Stimulated activated CD8-positive, alpha-beta memory T cell treated with anti-CD3 and anti-CD28 coated beads, Interleukin-2, amount 100 ng/mL, for 1 hour (primary cell): Measurements from ENCODE around the gene ACAD9.
"Not testable (repeated sequence)": the region's sequence is repeated elsewhere in the genome, so short reads cannot be mapped to it uniquely, and the experiment has no call there.

Experiments
- DNase-seq, 2 donors: peaks; one replicate each; pipeline ENCODE4 v3.0.0-alpha.2; 2020; ENCODE audit warnings: low read depth in 2 of 2

ACAD9 gene

DNA sequence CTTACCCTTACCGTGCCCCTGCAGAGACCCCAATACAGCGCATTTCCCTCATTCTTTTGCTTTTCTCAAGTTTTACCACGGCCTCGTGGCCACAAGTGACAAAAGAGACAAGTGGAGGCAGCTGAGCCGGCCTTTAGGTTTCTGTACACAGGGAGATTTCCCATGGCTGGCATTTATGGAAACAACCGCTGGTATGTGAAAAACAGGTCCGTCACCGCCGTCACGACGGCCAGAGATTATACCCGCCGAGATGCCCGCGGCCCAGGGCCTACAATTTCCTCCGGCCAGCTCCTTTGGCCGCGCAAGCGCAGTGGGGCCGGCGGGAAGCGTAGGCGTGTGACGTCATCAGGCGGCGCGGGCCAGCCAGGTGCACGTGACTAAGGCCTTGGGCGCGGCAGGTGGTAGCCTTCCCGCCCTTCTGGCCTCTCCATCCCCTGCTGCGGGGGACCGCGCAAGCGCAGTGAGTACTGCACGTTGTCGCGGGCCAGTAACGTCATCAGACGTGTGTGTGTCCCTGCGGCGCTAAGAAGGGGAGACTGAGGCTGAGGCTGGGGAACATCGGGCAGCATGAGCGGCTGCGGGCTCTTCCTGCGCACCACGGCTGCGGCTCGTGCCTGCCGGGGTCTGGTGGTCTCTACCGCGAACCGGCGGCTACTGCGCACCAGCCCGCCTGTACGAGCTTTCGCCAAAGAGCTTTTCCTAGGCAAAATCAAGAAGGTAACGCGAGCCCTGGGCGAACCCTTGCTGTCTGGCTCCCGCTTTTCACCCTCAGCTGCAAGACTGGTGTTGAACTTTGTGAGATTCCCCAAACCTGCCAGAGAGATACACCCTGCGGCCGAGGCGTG, at the start of gene ACAD9:
TSS of gene ACAD9 (plus strand) at position 496 of the 845 bp plus-strand sequence. CDS start at position 568, 72 bp downstream.
- peak; percentile 94 to 95 for DNase-seq

DNA sequence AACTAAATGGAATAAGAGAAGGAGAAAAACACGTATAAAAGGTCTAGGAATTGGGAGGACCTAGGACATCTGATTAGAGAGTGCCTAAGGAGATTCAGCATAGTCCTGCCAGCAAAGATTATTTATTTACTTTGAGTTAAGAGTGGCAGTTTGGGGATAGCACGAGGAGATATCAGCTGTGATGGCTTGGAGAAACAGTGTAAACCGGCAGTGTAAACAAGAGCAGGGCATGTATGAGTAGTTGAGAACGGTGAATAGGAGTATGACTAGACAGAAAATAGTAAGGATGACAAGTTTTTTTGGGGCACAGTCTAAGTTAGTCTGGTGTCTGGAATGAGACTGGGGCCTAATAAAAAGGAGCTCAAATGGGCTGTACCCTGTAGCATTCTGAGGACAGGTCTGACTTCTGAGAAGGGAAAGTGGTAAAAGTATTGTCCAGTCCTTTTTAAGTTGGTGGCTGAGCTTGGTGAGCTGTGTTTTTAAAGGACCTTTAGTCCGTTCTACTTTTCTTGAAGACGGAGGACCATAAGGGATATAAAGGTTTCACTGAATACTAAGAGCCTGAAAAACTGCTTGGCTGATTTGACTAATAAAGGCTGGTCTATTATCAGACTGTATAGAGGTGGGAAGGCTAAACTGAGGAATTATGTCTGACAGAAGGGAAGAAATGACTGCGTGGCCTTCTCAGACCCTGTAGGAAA, 49.3 kb upstream of the ACAD9 start:
- DNase-seq: not testable (repeated sequence)

DNA sequence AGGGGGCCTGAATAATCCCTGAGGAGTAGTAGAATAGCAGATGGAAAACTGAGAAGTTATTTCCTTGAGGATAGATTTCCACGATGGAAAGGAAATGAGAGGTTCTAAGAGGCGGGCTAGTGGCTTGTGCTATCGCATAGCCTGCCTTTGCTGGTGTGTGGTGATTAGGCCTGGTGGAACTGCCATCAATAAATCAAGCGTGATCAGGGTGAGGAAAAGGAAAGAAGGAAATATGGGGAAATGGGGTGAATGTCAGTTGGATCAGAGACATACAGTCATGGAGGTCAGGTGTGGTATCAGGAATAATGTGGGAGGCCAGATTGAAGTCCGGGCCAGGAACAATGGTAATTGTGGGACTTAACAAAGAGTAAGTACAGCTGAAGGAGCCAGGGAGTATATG, 48.7 kb upstream of the ACAD9 start:
- not testable (repeated sequence) for DNase-seq

DNA sequence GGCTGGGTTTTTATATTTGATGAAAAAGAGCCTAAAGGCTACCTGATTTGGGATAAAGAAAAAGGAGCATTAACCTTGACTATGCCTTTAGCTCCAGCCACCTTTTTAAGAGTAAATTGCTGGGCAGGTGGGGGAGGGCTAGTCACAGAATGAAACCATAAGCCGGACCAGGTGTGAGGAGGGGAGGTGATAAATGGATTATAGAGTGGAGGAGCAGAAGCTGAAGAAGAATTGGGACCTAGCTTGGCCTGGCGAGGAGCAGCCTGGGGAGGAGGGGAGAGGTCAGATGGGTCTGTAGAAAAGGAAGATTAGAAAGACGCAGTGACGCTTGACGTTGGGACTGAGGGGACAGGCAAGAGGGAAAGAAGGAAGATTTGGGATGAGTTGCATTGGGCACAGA, 46.4 kb upstream of the ACAD9 start:
- not testable (repeated sequence) for DNase-seq

DNA sequence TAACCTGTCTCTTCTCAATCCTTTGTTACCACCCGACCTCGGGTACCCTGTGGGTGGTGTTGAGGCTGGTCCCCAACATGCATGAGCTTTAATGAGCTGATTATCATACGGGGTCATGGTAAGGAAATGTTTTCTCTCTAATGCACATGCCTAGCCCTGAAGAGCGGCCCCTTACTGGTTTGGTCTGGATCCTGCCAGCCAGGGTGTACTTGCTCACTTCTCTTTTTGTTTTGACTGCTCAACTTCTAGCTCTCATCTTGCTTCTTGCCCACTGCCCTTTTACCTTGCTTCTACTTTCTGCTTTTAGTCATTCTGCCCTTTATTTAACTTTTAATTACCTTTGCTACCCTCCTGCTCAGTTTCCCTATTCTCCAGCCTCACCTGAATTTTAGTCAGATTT, 44.3 kb upstream of the ACAD9 start:
- no peak for DNase-seq

DNA sequence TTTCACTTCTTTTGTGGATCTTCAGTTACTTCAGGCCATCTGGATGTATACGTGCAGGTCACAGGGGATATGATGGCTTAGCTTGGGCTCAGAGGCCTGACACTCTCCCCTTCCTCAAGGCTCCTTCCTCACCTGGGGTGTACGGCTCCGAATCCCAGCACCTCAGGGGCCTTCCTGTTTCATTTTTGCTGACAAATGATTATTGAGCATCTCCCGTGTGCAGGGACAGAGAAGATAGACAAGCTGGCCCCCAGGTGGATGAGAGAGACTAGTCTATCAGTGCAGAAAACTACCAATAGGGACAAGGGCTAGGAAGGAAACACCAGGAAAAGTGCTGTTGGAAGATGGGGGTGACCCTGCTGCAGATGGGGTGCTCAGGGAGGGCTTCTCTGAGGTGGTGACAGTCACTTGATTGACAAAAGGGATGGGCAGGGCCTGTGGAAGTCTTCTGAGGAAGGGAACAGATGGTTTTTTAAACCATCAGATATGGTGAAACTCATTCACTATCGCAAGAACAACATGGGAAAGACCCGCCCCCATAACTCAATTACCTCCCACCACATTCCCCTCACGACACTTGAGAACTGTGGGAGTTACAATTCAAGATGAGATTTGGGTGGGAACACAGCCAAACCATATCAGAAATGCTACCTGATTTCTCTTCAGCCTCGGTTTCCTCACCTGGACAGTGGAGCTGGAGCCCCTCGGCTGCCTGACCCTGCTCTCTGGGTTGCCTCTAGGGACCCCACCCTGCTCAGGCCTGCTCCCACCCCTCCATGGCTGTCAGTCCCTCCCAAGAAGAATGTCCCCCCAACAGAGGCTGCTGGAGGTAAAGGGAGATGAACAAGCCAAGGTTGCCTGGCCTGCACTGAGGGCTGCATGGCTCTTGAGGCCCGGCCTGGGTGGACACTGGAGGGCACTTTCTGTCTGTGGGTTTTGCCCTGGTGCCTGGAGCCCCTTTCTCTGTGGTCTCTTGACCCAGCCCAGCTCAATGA, 37.2 kb upstream of the ACAD9 start:
- no peak for DNase-seq

DNA sequence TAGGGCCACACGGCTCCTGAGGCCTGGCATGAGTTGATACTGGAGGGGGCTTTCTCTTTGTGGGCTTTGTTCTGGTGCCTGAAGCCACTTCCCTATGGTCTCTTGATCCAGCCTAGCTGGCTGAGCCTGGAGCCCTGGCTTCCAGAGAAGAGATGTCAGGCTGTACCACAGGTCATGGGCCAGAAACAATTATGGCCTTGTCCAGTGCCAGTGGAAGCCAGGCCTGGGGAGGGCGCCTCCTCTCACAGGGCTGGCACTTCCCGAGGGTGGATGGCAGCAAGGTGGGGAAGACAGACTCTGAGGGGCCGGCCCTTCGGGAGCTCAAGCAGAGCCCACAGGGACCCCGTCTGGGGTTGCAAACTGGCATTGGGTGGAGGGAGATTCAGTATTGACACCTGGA, 34.9 kb upstream of the ACAD9 start:
- DNase-seq: no peak

DNA sequence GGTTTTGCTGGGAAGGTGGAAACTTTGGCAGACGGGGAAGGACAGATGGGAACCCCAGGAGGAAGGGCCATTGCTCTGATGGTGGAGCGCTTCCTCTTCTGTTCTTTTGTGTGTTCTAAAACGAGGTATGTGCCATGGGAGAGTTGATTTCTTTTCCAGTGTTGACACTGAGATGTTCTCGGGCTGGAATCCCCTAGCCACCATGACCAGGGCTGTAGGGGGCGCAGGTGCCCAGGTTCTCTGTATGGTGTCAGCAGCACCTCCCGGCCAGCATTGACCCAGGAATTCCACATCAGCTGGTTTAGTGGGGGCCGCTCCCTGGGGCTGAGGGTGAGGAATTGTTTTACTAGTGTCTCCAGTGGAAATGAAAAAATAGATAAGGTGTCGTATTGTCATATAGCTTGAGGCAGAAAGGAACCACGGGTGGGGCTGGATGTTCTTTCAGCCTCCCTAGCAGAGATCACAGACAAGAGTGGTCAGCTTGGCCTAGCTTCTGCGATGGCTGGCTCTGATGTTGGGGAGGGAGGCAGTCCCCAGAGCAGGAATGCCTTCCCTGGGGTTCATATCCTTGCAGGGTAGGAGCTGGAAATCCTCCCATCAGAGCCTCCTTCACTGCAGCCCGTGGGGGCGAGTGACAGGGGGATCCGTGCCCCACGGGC, 34.2 kb upstream of the ACAD9 start:
- DNase-seq: no peak

DNA sequence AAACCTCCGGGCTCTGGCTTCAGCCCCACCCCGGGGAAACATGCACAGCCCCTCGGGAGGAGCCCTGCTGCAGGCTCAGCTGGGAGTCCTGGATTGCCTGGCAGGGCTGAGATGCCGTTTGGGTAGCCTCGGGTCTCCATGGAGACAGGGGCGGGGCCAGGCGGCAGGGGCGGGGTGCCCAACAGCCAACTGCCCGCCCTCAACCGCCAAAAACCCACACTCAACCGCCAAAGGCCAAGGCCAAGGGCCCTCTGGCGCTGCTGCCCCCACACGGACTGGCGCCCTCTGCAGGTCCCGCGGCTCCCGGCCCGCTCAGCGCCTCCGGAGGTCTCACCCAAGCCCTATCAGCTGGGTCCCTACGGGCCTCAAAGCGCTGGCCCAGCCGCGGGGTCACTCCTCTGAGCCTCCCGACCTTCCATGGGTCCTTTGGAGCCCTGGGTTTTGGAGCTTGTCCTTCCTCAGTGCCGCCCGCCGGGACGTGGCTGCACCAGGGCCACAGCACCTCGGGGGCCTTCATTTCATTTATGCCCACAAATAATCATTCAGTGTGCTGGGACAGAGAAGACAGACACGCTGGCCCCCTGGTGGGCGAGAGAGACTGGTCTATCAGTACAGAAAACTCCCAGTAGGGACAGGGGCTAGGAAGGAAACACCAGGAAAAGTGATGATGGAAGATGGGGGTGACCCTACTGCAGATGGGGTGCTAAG, 33.5 kb upstream of the ACAD9 start:
- DNase-seq: peak; percentile 48 to 51

DNA sequence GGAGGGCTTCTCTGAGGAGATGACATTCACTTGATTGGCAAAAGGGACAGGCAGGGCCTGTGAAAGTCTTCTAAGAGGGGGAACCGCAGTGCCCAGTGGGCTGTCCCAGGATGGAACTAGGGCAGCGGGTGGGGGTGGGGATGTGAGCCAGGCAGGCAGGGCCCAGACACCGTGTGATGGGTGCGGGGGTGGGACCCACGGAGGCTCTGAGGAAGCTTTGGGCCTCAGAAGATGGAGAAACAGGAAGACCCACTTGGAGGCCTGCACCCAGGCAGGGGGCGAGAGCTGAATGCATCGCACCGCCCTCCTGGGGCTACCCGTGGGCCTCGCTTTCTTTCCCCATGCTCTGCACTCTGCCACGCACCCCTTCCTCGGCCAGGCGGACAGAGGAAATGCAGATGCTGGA, 32.9 kb upstream of the ACAD9 start:
- DNase-seq: no peak

DNA sequence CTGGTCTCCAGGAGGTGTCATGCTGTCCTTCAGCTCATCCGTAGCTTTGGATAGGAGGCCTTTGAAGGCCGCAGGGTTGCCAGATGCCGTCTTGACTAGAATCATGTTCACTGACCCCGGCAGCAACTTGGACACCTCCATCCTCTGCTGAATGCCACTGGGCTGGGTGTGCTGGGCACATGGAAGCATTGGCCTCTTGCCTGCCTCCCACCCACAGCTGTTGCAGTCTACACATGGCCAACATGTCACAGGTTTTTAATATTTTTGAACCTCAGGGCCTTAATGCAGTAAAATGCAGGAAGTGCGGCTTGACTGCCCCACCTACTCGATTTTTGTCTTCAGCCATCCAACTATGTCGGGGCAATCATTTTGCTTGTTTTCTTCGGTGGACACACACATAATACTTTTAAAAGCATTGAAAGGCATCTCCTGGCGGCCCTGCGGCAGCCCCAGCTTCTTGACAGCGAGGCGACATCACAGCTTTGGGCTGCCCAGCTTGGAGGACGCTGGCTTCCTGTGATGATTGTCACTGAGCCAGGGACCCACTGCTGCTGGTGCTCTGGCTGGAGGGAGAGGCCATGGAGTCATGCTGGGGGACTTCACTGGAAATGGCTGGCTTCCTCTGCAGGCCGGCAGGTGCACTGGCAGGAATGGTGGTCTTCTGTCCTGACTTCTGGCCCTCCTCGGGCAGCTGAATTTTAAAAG, 31.6 kb upstream of the ACAD9 start:
- DNase-seq: no peak

DNA sequence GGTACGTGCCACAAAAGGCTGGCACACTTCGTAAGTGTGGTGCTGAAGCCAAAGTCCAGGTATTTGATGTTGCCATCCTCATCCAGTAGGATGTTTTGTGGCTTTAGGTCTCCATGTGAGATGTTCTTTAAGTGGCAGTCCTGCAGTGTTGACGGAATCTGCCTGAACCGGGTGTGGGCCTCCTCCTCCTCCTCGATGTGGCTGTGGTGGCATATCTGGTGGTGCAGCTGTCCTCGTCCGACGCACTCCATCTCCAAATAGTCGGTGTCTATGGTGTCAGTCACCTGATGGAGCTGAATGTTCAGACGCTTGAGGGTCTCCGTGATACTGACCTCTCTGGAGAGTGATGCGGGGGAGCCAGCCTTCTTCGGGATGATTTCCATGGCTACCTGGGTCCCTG, 30.5 kb upstream of the ACAD9 start:
- DNase-seq: no peak

DNA sequence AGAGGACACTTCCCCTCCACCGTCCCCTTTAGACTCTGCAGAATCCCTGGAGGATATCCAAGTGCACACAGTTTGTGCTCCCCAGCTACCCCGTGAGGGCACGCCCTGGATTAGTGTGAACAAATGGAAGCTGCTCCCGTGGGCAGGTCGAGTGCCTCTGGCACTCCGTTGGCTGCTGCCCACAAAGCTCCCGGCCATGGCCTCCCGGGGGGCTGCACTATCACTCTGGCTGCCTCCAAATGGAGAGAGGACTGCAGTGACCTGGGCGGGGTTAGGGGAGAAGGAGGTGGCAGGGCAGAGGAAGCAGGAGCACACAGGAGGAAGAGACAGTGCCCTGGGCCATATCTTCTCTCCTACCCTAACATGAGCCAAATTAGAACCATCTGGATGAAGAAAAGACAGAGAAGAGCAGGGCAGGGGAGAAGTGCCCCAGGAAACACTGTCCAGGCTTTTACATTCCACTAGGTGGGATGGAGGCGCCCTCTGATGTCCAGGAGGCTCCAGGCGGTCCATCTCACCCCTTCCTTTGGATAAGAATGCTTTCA, 29.4 kb upstream of the ACAD9 start:
- no peak for DNase-seq

DNA sequence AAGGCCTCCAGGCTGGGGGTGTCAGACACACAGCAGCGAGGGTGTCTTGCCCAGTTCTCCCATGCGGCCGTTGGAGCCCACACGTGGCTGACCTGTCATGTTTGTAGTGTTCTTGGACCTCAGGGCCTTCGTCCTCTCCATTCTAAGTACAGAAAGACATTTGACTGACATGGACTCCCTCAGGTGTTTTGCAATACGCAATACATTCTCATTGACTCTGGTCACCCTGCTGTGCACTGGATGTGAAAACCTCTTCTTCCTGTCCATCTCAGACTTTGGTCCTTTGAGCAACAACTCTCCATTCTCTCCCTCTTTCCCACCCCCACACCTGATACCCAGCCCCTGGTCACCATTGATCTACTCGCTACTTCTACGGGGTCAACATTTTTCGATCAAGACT, 28.9 kb upstream of the ACAD9 start:
- DNase-seq: no peak

DNA sequence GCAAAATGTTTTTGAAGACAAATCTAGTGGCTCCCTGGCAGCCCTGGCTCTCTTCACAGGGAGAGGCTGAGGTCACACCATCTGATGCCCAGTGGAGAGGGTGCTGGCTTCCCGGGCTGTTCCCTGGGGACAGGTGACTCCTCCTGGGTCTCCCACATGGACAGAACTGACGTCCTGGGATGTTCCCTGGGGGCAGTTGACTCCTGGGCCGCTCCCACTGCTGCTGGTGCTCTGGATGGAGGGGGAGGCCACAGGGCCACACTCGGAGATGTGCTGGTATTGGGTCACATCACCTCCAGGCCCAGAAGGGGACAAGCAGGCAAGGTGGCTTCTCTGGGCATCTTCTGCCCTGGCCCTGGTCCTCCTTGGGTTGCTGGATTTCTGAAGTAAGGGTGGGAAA, 27.8 kb upstream of the ACAD9 start:
- no peak for DNase-seq

DNA sequence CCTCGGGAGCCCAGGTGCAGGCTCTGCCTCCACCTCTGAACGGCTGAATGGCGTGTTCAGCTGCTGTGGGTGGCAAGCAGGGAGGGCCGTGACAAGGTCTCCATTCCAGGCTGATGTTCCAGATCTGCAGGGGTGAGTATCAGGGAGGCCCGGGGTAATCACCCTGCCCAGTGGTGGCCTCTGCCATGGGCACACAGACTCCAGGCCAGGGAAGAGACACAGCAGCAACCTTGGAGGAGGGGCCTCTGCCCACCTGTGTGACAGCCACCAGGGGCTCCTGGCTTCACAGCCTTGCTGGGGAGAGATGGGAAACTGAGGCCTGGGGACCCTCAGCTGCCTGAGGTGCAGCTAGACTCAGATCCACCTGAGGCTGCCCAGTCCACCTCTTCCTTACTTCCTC, 25.6 kb upstream of the ACAD9 start:
- DNase-seq: no peak

DNA sequence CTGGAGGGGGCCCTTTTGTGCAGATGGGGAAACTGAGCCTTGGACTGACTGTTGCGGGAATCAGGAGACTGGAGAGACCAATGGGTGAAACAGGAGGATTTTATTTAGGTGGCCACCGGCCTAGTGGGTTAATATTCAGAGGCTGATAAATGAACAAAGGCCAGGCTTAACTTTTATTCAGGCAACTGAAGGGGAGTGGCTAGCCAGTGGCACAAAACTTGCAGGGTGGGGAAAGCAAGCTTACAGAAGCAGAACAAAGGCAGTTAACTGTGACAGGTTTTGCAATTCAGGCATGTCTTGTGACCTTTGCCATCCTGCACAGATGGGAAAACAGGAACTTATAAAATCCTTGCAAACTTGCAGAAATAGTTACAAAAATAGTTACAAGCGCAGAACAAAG, 24.9 kb upstream of the ACAD9 start:
- DNase-seq: no peak

DNA sequence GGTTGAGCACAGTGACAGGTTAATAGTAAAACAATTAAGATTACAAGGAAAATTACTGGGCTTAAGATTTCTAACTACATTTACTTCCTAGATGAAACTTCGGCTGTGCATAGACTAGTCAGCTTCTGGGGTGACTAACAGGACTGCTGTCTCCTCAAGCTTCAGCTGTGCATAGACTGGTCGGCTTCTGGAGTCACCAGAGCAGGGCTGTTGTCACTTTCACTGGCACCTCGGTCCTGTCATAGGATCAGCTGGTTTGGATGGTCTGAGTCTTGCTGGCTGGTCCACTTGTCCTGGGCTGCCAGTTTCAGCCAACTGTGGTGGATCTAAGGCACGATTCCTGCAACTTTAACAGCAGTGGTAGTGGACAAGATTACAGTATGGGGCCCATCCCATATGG, 23.9 kb upstream of the ACAD9 start:
- DNase-seq: no peak

DNA sequence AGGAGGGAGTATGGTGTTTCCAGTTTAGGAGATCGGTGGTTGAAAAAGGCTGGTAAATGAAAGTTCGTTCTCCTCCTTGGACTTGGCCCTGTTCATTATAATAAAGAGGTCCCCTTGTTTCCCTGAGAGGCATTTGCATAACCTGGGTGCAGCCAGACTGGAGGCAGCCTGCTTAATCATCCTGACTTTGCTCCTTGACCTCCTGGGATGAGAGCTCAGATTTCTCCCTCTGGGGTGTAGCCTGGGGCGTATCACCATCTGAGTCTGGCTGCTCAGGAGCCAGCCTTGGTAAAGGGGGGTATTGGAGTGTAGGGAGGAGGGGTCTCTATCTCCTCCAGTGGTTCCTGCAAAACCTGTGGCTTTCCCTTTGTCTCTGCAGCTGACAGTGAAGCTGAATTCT, 21.3 kb upstream of the ACAD9 start:
- DNase-seq: no peak

DNA sequence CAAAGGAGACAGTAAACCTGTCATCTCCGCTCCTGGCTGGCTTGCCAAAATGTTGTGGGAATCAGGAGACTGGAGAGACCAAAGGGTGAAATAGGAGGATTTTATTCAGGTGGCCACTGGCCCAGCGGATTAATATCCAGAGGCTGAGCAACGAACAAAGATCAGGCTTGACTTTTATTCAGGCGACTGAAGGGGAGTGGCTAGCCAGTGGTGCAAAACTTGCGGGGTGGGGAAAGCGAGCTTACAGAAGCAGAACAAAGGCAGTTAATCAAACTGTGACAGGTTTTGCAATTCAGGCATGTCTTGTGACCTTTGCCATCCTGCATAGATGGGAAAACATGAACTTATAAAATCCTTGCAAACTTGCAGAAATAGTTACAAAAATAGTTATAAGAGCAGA, 19.8 kb upstream of the ACAD9 start:
- DNase-seq: no peak
